KBM-7 (cell line): ENCODE measurements around the gene ITGA3.

Experiments used
- DNase-seq: peaks from one replicate; pipeline ENCODE4 v3.0.0-alpha.2; 2015
- in situ Hi-C: fragments of 300-500 bp; cut with MboI; formaldehyde crosslinking; loops from 2 replicates; pipeline ENCODE4 v1.14.3; 2020; ENCODE audit warnings: low sequenced_read_pairs, low pct_unique_long_range_greater_than_20kb, mixed read lengths

Gene ITGA3

GRCh38 chr17:50133028-50133768 lies 77.3 kb downstream of the ITGA3 start:
- DNase-seq: no peak
- in situ Hi-C loops: no loop called here

- no peak for DNase-seq
- in situ Hi-C loops: no loop called here
Observed at GRCh38 chr17:50133769-50134099, 77.8 kb downstream of the ITGA3 start.

- in situ Hi-C loops: no loop called here
- no peak for DNase-seq
Observed at GRCh38 chr17:50134206-50135110, 78.5 kb downstream of the ITGA3 start.

GRCh38 chr17:50135316-50136095 lies 79.6 kb downstream of the ITGA3 start:
- DNase-seq: no peak
- in situ Hi-C loops: no loop called here

- no peak for DNase-seq
- in situ Hi-C loops: no loop called here
Observed at GRCh38 chr17:50136096-50136687, 80.3 kb downstream of the ITGA3 start.

- in situ Hi-C loops: no loop called here
- no peak for DNase-seq
Observed at GRCh38 chr17:50137042-50137441, 81.1 kb downstream of the ITGA3 start.

GRCh38 chr17:50139185-50139783 lies 83.4 kb downstream of the ITGA3 start:
- DNase-seq: no peak
- in situ Hi-C loops: no loop called here
